Pancreas (tissue), 10 donors: Measurements from ENCODE around the gene SLC4A5. TPM values are rescaled to one million over a fixed set of nuclear protein-coding genes. Genes with fewer than 3 reads are reported as not detected.

Experiments
- ATAC-seq, 4 donors: fragments of 200-7000 bp; cut with Tn5 transposase; one replicate each; pipeline versions ENCODE4 v1.8.0 to v1.9.1; 2020; ENCODE audit warnings: mild to moderate bottlenecking in 4 of 4, moderate library complexity in 4 of 4
- DNase-seq, 6 donors: peaks; one replicate each; pipeline ENCODE4 v3.0.0-alpha.2; 2020
- FAIRE-seq: peaks from 2 replicates; lab custom pipeline; 2012; peaks lifted over from hg19 to GRCh38; lab: Jason Lieb, UNC
- H3K27ac ChIP-seq, 4 donors: fragments of 200-600 bp; sonication (generic); 1 replicate in 3 of 4; 2 replicates in 1 of 4; pipeline versions ENCODE4 v1.5.0 to v1.8.0; 2020
- H3K27me3 ChIP-seq, 4 donors: fragments of 200-600 bp; one replicate each; pipeline ENCODE4 v1.8.0; 2021
- H3K36me3 ChIP-seq, 3 donors: fragments of 200-600 bp; sonication (generic) in 1 of 3; one replicate each; pipeline versions ENCODE4 v1.5.0 to v1.8.0; 2020 to 2021
- H3K4me1 ChIP-seq, 3 donors: fragments of 200-600 bp; one replicate each; pipeline ENCODE4 v1.8.0; 2021
- H3K4me3 ChIP-seq, 4 donors: fragments of 200-600 bp; sonication (generic) in 2 of 4; one replicate each; pipeline versions ENCODE4 v1.5.0 to v1.8.0; 2020 to 2021
- H3K9me3 ChIP-seq, 4 donors: fragments of 200-600 bp; one replicate each; pipeline ENCODE4 v1.8.0; 2021
- CTCF ChIP-seq, 4 donors: fragments of 200-600 bp; sonication (generic) in 3 of 4; IDR thresholded peaks; one replicate each; pipeline versions ENCODE4 v1.5.0 to v1.8.0; 2021; ENCODE audit warnings: antibody characterized with exemption in 4 of 4
- WGBS, 2 donors: extraction: QIAGEN DNeasy Blood & Tissue Kit; methylation state at CpG; one replicate each; pipeline ENCODE4 v1.1.7; 2013; 5-methylcytosine and 5-hydroxymethylcytosine counted together
- intact Hi-C, 3 donors: fragments of 100-400 bp; cut with DNase I; formaldehyde crosslinking; loops; one replicate each; pipeline versions ENCODE4 v1.11.1 to v1.14.2; 2022
- polyA plus RNA-seq, 2 donors: library from polyadenylated mRNA; stranded (reverse); fragments of 200-250 nt; gene quantifications; one replicate each; pipeline ENCODE4 v1.2.3, GENCODE V29; 2013
- total RNA-seq, 6 donors: library from RNA; stranded (reverse); fragmentation: NEBNext Ultra II Directional in 4 of 6; extraction: Animal tissue kit (Norgen Biotek cat#: 25700) in 4 of 6; gene quantifications; one replicate each; pipeline versions ENCODE4 v1.2.1 to v1.2.4, GENCODE V29; 2021 to 2023
- donor health status: healthy with polysubstance abuse.
- donor health status: DM: no; HTN: no; CAD: no; lungs with moderate emphysema.
- donor health status: DM: no; HTN: no; CAD: no.
- donor health status: control.
- donor health status: control.
- donor health status: Bipolar disorder and iron deficiency.
- donor health status: DM: yes; HTN: yes; CAD: no.
- donor health status: DM: no; HTN: no; CAD: no.
- donor health status: DM: no; HTN: no; CAD: no.
- donor health status: DM: yes; HTN: yes; CAD: no.

The SLC4A5 gene
- total and polyA plus RNA-seq, 8 donors = 0.60 to 2.2 (median 1.4) TPM

GRCh38 chr2:74242354-74243071 lies 100.7 kb downstream of the SLC4A5 start:
- Histone ChIP-seq H3K4me1 (no peaks in the 10 kb centered on the region), H3K27me3 (no peaks in the 10 kb centered on the region), H3K9me3 (no peaks in the 10 kb centered on the region), H3K4me3 (no peak overlapping the region), H3K27ac (no peak overlapping the region), H3K36me3 (no peaks in the 10 kb centered on the region)
- no peak for TF ChIP-seq CTCF (IDR thresholded peaks at IDR 0.05)
- ATAC-seq (no peak), DNase-seq (no peak), FAIRE-seq (no peak)
- 78 to 79% methylated on average over 7 of the region's 7 CpGs for WGBS, 2 donors
- intact Hi-C loops = no loop called here

- Histone ChIP-seq H3K4me1 (no peaks in the 10 kb centered on the region), H3K27ac (no peak overlapping the region), H3K4me3 (no peak overlapping the region), H3K9me3 (no peaks in the 10 kb centered on the region), H3K27me3 (no peaks in the 10 kb centered on the region), H3K36me3 (no peaks in the 10 kb centered on the region)
- ATAC-seq (no peak), DNase-seq (no peak), FAIRE-seq (no peak)
- intact Hi-C loops = no loop called here
- TF ChIP-seq CTCF (IDR thresholded peaks at IDR 0.05) = no peak
- WGBS, 2 donors = 66 to 75% methylated on average over 7 of the region's 7 CpGs
Observed at GRCh38 chr2:74239346-74239745, 103.9 kb downstream of the SLC4A5 start.

- no peak for TF ChIP-seq CTCF (IDR thresholded peaks at IDR 0.05)
- Histone ChIP-seq H3K4me3 (no peak overlapping the region), H3K27me3 (no peaks in the 10 kb centered on the region), H3K27ac (no peak overlapping the region), H3K9me3 (no peaks in the 10 kb centered on the region), H3K36me3 (no peaks in the 10 kb centered on the region), H3K4me1 (no peaks in the 10 kb centered on the region)
- 90 to 91% methylated on average over 2 of the region's 2 CpGs for WGBS, 2 donors
- intact Hi-C loops = no loop called here
- ATAC-seq (no peak), DNase-seq (no peak), FAIRE-seq (no peak)
Observed at GRCh38 chr2:74238879-74239278, 104.3 kb downstream of the SLC4A5 start.

GRCh38 chr2:74235041-74235440 lies 108.2 kb downstream of the SLC4A5 start:
- no peak for FAIRE-seq
- 84 to 90% methylated on average over 5 of the region's 5 CpGs for WGBS, 2 donors
- no peak for ATAC-seq
- Histone ChIP-seq H3K9me3 (no peaks in the 10 kb centered on the region), H3K4me3 (no peak overlapping the region), H3K36me3 (no peaks in the 10 kb centered on the region), H3K27me3 (no peaks in the 10 kb centered on the region), H3K4me1 (no peaks in the 10 kb centered on the region), H3K27ac (no peak overlapping the region)
- no peak for TF ChIP-seq CTCF (IDR thresholded peaks at IDR 0.05)
- intact Hi-C loops = no loop called here
- DNase-seq = no peak

- Histone ChIP-seq H3K9me3 (no peaks in the 10 kb centered on the region), H3K4me1 (no peaks in the 10 kb centered on the region), H3K27ac (no peak overlapping the region), H3K27me3 (no peaks in the 10 kb centered on the region), H3K4me3 (no peak overlapping the region), H3K36me3 (no peaks in the 10 kb centered on the region)
- ATAC-seq (no peak), FAIRE-seq (no peak), DNase-seq (no peak)
- intact Hi-C loops = no loop called here
- no peak for TF ChIP-seq CTCF (IDR thresholded peaks at IDR 0.05)
Observed at GRCh38 chr2:74233648-74234047, 109.6 kb downstream of the SLC4A5 start.
